GM12874 (cell line): ENCODE data around the gene EDARADD.

ENCODE experiments used
- TF ChIP-seq, protein P1 (sequence below): IDR thresholded peaks from 2 replicates; pipeline ENCODE4 v1.5.1; 2011; ENCODE audit warnings: low read depth, mild to moderate bottlenecking, control low read depth, low read length, moderate library complexity; ENCODE audit not compliant: insufficient read depth

Gene EDARADD

DNA sequence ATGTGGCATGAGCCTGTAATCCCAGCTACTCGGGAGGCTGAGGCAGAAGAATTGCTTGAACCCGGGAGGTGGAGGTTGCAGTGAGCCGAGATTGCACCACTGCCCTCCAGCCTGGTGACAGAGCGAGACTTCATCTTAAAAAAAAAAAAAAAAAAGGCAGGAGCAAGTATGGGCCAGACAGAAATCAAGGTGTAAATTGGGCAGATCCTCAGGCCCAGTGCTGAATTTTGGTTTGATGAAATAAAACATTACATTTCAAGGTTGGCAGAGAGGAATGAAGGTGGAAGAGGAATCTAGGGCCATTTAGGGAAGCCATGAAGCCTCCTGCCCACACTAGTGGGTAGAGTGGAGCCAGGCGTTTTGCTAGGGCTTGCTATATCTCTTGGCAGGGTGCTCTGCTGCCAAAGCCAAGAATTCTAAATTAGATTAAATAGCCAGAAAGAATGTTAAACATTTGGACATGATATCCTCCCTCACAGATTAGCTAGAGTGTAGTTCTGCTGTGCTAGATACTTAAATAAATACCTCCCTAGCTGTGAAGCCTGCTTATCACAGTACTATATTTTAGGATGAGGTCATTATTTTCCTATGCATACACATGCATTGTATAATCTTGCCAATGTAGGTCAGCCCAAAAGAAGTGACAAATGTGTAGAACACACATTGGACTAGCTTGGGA lies 113.1 kb downstream of the EDARADD start:
- TF ChIP-seq, protein P1, sequence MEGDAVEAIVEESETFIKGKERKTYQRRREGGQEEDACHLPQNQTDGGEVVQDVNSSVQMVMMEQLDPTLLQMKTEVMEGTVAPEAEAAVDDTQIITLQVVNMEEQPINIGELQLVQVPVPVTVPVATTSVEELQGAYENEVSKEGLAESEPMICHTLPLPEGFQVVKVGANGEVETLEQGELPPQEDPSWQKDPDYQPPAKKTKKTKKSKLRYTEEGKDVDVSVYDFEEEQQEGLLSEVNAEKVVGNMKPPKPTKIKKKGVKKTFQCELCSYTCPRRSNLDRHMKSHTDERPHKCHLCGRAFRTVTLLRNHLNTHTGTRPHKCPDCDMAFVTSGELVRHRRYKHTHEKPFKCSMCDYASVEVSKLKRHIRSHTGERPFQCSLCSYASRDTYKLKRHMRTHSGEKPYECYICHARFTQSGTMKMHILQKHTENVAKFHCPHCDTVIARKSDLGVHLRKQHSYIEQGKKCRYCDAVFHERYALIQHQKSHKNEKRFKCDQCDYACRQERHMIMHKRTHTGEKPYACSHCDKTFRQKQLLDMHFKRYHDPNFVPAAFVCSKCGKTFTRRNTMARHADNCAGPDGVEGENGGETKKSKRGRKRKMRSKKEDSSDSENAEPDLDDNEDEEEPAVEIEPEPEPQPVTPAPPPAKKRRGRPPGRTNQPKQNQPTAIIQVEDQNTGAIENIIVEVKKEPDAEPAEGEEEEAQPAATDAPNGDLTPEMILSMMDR = no peak

DNA sequence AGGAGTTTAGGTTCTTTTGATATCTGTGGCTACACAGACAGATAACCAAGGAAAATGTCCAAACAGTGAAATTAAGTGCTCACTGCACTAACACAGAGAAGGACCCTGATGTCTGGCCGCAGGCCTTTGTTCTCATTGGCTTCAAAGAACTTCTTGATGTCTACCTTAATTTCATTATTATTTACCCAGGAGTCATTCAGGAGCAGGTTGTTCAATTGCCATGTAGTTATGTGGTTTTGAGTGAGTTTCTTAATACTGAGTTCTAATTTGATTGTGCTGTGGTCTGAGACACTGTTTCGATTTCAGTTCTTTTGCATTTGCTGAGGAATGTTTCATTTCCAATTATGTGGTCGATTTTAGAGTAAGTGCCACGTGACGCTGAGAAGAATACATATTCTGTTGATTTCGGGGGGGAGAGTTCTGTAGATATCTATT lies 114.5 kb downstream of the EDARADD start:
- TF ChIP-seq, protein P1 = no peak

DNA sequence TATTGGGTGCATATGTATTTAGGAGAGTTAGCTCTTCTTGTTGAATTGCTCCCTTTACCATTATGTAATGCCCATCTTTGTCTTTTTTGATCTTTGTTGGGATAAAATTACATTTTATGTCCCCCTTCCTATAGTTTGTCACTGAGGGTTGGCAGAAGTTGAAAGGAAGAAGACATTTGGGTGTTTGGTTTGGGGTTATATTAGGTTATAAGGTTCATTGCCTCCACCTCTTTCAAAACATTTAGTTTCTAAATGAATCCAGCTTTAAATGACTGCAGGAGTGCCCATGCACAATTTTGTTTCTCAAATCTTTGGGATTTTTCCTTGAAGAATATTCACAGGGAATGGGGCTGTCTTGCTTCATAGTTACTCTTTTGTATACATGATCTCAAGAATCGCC lies 115.1 kb downstream of the EDARADD start:
- TF ChIP-seq, protein P1 = no peak

DNA sequence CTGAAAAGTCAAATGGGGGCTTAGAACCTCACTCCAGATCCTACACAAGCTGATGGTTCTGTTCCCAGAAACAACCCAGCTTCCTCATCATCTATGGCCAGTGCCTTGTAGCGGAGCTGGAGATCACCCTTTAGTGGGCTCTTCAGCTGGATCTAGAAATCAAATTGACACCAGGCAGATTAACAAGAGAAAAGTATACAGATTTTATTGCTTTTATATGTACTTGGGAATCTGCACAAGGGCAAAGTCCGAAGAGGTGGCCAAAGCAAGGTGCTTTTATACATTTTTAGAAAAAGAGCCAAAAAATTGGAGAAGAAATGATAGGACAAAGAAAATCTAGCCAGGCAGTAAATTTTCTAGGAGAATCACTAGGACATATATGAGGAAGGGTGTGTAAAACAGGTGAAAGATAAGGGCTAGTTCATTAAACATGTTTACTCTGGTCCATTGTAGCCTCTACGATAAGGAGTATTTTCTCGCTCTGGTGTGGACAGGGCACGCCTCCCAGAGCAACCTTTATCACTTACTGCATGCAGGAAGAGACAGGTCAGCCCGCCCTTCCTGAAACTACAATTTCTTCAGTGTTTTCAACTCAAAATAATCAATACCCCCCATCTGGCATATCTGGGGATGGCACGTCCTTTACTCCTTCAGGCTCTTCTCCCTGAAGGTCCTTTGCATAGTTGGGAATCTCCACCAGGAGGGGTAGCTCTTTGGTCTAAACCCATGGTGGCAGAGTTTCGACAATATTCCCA lies 115.7 kb downstream of the EDARADD start:
- TF ChIP-seq, protein P1 = no peak

DNA sequence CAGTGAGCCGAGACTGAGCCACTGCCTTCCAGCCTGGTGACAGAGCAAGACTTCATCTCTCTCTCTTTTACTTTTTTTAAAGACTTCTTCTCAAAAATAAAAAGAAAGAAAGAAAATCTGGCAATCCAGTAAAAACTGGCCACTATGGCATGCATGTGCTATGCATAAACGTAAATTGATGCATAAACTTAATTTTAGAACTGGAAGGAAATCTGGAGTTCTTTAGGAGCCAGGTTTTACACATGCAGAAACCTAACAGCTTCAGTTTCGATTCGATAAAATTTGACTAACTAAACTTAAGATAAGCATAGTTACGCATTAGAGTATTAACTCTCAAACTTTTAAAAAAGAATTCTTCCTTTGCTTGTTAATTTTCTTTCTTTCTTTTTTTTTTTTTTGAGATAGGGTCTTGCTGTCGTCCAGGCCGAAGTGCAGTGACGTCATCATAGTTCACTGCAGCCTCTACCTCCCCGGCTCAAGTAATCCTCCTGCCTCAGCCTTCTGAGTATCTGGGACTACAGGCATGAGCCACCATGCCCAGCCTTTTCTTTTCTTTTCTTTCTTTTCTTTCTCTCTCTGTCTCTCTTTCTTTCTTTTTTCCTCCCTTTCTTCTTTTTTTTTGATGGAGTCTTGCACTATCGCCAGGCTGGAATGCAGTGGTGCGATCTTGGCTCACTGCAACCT lies 117.8 kb downstream of the EDARADD start:
- TF ChIP-seq, protein P1 = no peak

DNA sequence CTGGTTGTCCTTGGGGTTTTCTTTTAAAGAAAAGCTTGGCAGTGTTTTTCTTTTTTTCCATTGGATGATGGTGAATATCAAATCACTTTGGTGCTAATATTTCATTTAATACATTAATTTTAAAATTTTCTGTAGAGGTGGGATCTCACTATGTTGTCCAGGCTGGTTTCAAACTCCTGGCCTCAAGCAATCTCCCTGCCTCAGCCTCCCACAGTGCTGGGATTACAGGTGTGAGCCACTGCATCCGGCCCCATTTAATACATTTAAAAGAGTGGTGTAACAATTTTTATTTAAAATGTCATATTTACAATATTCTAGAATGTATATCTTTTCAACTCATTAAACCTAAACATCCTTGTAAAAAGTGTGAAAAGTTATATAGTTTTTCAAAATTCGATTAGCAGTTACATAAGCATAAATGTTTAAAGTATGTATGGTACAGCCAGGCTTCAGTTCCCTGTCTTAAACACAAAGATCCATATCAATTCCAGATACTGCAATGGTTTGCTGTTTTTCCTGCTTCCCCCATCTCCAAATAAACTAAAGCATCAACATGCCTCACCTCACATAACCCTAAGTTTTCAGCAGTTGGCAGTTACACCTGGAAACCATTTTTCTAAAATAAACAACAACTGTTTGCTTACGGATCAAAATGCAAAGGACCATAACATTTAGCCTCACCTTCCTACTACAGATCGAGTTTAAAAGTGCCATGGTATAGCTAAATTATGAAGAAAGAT lies 120.8 kb downstream of the EDARADD start:
- TF ChIP-seq, protein P1 = no peak

DNA sequence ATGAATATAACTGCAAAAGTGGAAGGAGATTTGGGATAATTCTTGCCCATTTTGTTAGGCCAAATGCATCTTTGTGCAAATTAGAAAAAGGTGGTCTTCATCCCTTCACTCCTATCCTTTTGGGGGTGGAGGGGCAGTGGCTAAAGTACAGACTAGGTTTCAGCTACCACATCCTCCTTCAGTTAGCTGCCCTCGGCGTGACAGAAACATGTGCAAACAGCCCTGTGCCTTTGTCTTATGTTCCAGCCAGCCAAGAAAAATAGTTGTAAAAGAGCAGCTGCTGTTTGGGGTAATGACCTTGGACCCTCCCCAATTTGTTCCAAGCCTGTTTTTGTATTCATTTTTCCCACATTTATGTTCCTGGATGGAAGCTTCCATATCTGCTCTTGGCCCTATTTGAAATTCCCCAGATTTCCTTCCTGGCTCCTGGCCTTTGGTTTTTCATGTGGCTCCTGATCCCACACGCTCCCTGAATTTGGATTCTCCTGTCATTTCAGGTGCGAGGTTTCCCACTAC lies 121.4 kb downstream of the EDARADD start:
- TF ChIP-seq, protein P1 = no peak
